GM18517 (cell line): Measurements from ENCODE around the gene DSP.

Experiments used
- ATAC-seq: cut with Tn5 transposase; IDR thresholded peaks from one replicate; pipeline ENCODE4 v1.9.1; 2021; ENCODE audit warnings: mild to moderate bottlenecking, moderate library complexity; ENCODE audit not compliant: unreplicated experiment

The DSP gene

GRCh38 chr6:7541175-7542064, at the start of gene DSP:
TSS of gene DSP (plus strand) at chr6:7541671. CDS start at chr6:7541916, 245 bp downstream.
- no peak for ATAC-seq

- ATAC-seq: no peak
Measured at GRCh38 chr6:7493866-7494265, 47.6 kb upstream of the DSP start.

DNA sequence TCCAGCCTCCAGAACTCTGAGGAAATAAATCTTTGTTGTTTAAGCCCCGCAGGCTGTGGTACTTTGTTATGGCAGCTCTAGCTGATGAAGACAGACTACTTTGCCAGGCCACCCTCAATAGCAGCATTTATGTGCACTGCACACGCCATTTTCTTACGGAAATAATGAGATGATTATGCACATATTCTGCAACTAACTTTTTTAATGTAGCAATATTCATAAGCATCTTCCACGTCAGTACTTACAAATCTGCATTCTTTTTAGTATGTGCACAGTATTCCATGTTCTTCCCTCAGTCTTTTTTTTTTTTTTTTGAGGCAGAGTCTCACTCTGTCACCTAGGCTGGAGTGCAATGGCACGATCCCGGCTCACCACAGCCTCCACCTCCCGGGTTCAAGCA, 46.8 kb upstream of the DSP start:
- no peak for ATAC-seq

GRCh38 chr6:7496266-7496875, 45.1 kb upstream of the DSP start:
- ATAC-seq: no peak

GRCh38 chr6:7500752-7501282, 40.7 kb upstream of the DSP start:
- ATAC-seq: no peak

- no peak for ATAC-seq
Measured at GRCh38 chr6:7502743-7503142, 38.7 kb upstream of the DSP start.

GRCh38 chr6:7504041-7504440, 37.4 kb upstream of the DSP start:
- no peak for ATAC-seq

DNA sequence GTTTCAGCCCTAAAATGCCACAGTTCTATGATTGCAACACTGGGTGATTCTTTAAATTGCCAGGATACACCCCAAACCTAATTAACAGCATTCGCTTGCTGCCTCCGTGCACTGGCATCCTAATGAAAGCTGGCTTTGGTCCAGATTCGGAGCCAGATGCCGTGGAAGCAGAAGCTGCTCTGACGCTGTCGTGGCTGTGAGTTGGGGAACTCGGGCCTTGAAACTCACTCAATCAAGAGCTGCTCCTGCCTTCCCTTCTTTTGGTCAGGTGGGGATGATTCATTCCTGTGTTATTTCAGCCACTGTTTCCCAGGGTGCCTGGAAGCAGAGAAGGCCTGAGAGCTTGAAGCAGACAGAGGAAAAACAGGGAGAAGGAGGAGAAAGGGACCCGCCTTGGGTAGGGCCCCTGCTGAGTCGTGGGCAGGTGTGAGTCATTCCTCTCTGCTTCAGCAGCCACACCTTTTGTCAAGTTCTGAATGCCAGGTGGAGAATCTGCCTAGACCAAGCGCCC, 36.2 kb upstream of the DSP start:
- ATAC-seq: no peak

DNA sequence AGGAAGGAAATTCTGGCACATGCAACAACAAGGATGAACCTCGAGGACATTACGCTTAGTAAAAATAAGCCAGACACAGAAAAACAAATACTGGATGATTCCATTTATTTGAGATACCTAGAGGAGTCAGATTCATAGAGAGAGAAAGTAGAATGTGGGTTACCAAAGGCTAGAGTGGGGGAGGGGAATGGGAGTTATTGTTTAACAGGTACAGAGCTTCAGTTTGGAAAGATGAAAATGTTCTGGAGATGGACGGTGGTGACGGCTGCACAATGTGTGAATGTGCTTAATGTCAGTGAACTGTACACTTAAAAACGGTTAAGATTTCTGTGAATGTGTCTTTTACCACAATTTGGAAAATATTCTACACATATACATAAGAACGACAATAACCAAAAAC, 33.9 kb upstream of the DSP start:
- ATAC-seq: no peak

DNA sequence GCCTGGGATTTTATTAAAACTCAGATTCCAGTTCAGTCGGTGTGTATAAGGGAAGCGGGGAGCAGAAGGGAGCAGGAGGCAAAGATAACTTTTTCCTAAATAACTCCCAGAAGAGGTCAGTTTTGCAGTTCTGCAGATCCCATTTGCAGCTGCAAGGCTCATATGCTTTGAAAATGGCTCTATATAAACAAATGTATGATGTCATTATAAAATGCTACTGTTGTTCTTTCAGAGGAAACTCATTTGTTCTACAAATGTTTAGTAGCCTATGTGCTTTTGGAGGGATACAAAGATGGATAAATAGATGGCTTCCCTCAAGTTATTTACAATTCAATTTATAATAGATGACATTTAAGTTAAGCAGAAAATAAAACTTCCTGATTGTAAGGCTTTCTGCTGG, 29.2 kb upstream of the DSP start:
- no peak for ATAC-seq

DNA sequence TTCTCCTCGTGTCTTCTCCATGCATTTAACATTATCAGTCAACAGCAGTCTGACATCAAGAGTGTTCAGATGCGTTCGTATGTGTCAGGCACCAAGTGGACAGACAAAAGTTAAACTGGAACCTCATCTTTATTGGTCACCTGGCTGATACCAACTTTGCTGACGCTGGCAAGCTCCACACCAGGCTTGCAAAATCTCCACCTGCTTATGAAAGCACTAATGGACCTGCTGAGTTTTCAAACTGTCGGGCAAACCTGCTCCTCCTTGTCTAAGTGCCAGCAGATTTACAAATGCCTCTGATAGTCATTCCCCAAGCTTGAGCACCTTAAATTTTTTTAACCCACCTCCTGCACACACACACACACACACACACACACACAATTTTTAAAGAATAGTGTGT, 27.9 kb upstream of the DSP start:
- ATAC-seq: no peak

GRCh38 chr6:7515363-7515762, 26.1 kb upstream of the DSP start:
- no peak for ATAC-seq

GRCh38 chr6:7518877-7519276, 22.6 kb upstream of the DSP start:
- no peak for ATAC-seq

- ATAC-seq: no peak
Measured at GRCh38 chr6:7522873-7523272, 18.6 kb upstream of the DSP start.

GRCh38 chr6:7523922-7524321, 17.5 kb upstream of the DSP start:
- no peak for ATAC-seq

GRCh38 chr6:7526755-7527154, 14.7 kb upstream of the DSP start:
- no peak for ATAC-seq

GRCh38 chr6:7528565-7528964, 12.9 kb upstream of the DSP start:
- no peak for ATAC-seq

DNA sequence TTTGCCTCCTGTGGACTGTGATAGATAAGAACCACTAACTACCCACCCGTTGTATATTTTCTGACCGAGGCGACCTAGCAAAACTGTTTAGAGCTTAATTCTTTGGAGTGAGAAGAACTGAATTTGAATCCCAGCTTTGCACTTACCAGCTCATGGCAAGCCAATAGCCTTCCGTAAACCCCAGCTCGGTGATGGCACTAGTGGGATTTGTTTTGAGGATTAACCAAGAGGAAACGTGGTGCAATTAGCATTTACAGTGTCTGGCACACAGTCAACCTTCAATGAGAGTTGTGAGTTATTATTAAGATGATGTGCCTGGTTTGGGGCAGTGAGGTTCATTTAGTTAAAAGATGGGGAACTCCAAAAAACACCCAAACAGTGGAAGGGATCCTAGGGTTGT, 12.3 kb upstream of the DSP start:
- ATAC-seq: no peak

DNA sequence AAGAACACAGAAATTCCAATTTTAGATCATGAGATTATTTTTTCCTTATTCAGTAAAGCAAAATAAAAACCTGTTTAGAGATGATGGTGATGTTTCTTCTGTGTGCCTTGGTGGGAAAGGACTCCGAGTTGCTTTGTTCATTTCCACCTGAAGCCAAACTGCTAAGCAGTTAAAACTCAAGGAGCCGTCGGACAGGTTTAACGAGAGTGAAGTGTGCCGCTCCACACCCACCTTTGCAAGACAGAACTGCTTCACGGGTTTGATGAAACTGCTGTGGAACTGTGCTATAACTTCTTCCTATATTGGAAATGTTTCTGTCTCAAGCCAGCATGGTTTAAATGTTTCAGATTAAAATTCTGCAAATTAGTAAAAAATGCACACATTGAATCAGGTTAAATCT, 9.2 kb upstream of the DSP start:
- ATAC-seq: no peak

DNA sequence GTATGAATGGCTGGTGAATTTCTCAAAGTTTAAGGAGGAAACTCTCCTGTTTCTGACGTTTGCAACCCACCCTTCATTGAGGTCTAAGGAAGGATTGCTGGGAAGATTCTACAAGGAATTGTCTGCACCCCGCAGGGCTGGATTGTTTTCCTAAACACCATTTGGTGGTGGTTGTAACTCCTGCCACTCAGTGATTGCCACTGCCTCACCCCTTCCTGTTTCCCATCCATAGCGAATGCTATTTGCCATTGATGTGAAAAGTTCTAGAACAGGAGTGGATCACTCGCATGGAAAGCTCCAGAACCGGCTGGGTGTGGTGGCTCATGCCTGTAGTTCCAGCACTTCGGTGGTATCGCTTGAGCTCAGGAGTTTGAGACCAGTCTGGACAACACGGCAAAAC, 8.7 kb upstream of the DSP start:
- no peak for ATAC-seq

GRCh38 chr6:7534192-7534591, 7.3 kb upstream of the DSP start:
- ATAC-seq: no peak

GRCh38 chr6:7535498-7535897, 6.0 kb upstream of the DSP start:
- no peak for ATAC-seq
